ENCODE results near the gene CERT1.
"Not testable (repeated sequence)": the region's sequence is repeated elsewhere in the genome, so short reads cannot be mapped to it uniquely, and the experiment has no call there.

Gene CERT1

DNA sequence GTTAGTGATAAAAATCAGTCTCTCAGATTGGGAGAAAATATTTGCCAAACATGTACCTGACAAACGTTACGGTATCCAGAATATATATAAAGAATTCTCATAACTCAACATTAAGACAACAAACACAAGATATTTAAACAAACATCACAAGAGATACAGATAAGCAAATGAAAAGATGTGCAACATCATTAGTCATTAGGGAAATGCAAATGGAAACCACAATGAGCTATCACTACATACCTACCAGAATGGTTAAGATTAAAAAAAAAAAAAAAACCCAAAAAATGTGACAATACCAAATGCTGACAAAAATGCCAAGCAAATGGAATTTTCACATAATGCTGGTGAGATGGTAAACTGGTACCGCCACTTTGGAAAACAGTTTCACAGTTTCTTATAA lies 15.4 kb downstream of the CERT1 start:
- H3K4me3 Mint-ChIP-seq, result no peak overlapping the region
- H3K27me3 Mint-ChIP-seq, result no peaks in the 10 kb centered on the region
- peaks cover 31% of the 10 kb centered on the region for H3K4me1 Mint-ChIP-seq
- ATAC-seq (replicated peaks; ENCODE audit: extremely low read depth, poor library complexity, severe bottlenecking) (no peak), DNase-seq (ENCODE audit: low spot score in 2 of 2) (no peak)
- H3K36me3 Mint-ChIP-seq (ENCODE audit: insufficient read depth), result peaks cover 21% of the 10 kb centered on the region
- no peak overlapping the region for H3K27ac Mint-ChIP-seq (ENCODE audit: low read depth)
- H3K9me3 Mint-ChIP-seq, result no peaks in the 10 kb centered on the region

DNA sequence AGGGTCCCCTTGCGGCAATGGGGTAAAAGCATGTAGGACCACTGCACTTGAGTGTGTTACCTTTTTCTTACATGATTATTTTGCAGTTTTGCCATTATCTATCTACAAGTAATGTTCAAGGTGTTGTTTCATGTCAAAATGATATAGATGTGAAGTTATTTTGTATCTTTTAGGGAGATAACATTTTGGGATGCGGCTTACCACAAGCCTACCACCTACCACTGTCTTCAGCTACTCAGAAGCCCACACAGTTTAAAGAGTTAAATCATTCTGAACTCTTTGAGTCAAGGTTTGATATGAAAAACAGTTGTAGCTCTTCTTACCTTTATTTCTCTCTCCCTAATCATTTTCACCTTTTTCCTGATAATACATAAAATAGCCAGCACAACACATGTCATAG lies 19.8 kb downstream of the CERT1 start:
- peaks cover 11% of the 10 kb centered on the region for H3K9me3 Mint-ChIP-seq
- H3K27ac Mint-ChIP-seq (ENCODE audit: low read depth), result no peak overlapping the region
- no peaks in the 10 kb centered on the region for H3K27me3 Mint-ChIP-seq
- ATAC-seq (replicated peaks; ENCODE audit: extremely low read depth, poor library complexity, severe bottlenecking) (no peak), DNase-seq (ENCODE audit: low spot score in 2 of 2) (no peak)
- no peak overlapping the region for H3K4me3 Mint-ChIP-seq
- peaks cover 14% of the 10 kb centered on the region for H3K36me3 Mint-ChIP-seq (ENCODE audit: insufficient read depth)
- peaks cover 42% of the 10 kb centered on the region for H3K4me1 Mint-ChIP-seq

DNA sequence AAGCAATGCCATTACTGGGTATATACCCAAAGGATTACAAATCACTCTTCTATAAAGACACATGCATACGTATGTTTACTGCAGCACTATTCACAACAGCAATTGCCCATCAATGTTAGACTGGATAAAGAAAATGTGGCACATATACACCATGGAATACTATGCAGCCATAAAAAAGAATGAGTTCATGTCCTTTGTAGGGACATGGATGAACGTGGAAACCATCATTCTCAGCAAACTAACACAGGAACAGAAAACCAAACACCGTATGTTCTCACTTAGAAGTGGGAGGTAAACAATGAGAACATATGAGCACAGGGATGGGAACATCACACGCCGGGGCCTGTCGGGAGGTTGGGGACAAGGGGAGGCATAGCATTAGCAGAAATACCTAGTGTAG lies 21.6 kb downstream of the CERT1 start:
- H3K27ac Mint-ChIP-seq (ENCODE audit: low read depth); H3K4me3 Mint-ChIP-seq; H3K27me3 Mint-ChIP-seq; DNase-seq (ENCODE audit: low spot score in 2 of 2); ATAC-seq (replicated peaks; ENCODE audit: extremely low read depth, poor library complexity, severe bottlenecking): not testable (repeated sequence)
- peaks cover 60% of the 10 kb centered on the region for H3K4me1 Mint-ChIP-seq
- peaks cover 14% of the 10 kb centered on the region for H3K36me3 Mint-ChIP-seq (ENCODE audit: insufficient read depth)
- H3K9me3 Mint-ChIP-seq, result peaks cover 11% of the 10 kb centered on the region

DNA sequence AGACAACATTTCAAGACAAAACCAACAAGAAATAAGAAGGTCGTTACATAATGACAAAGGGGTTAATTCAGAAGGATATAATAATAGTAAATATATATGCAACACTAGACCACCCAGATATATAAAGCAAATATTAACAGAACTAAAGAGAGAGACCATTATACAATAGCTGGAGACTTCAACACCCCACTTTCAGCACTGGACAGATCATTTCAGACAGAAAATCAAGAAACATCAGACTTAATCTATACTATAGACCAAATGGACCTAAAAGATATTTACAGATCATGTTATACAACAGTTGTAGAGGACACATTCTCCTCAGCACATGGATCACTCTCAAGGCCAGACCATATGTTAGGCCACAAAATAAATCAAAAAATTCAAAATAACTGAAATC lies 26.8 kb downstream of the CERT1 start:
- H3K9me3 Mint-ChIP-seq, result peaks cover 22% of the 10 kb centered on the region
- H3K4me1 Mint-ChIP-seq, result peaks cover 76% of the 10 kb centered on the region
- peaks cover 6% of the 10 kb centered on the region for H3K36me3 Mint-ChIP-seq (ENCODE audit: insufficient read depth)
- H3K4me3 Mint-ChIP-seq, result no peak overlapping the region
- H3K27ac Mint-ChIP-seq (ENCODE audit: low read depth), result no peak overlapping the region
- H3K27me3 Mint-ChIP-seq, result no peaks in the 10 kb centered on the region
- no peak for ATAC-seq (replicated peaks; ENCODE audit: extremely low read depth, poor library complexity, severe bottlenecking)
- no peak for DNase-seq (ENCODE audit: low spot score in 2 of 2)

- Mint-ChIP-seq H3K36me3 (ENCODE audit: insufficient read depth) (peaks cover 6% of the 10 kb centered on the region), H3K4me3 (no peak overlapping the region), H3K27ac (ENCODE audit: low read depth) (no peak overlapping the region), H3K27me3 (no peaks in the 10 kb centered on the region), H3K4me1 (peaks cover 65% of the 10 kb centered on the region), H3K9me3 (peaks cover 17% of the 10 kb centered on the region)
- DNase-seq (ENCODE audit: low spot score in 2 of 2), result no peak
- ATAC-seq (replicated peaks; ENCODE audit: extremely low read depth, poor library complexity, severe bottlenecking), result no peak
Observed at GRCh38 chr5:75482482-75482881, 28.9 kb downstream of the CERT1 start.

GRCh38 chr5:75481024-75481423 lies 30.4 kb downstream of the CERT1 start:
- Mint-ChIP-seq H3K27ac (ENCODE audit: low read depth) (no peak overlapping the region), H3K9me3 (peaks cover 15% of the 10 kb centered on the region), H3K27me3 (no peaks in the 10 kb centered on the region), H3K4me3 (no peak overlapping the region), H3K36me3 (ENCODE audit: insufficient read depth) (peaks cover 6% of the 10 kb centered on the region), H3K4me1 (peaks cover 57% of the 10 kb centered on the region)
- DNase-seq (ENCODE audit: low spot score in 2 of 2) (no peak), ATAC-seq (replicated peaks; ENCODE audit: extremely low read depth, poor library complexity, severe bottlenecking) (no peak)

DNA sequence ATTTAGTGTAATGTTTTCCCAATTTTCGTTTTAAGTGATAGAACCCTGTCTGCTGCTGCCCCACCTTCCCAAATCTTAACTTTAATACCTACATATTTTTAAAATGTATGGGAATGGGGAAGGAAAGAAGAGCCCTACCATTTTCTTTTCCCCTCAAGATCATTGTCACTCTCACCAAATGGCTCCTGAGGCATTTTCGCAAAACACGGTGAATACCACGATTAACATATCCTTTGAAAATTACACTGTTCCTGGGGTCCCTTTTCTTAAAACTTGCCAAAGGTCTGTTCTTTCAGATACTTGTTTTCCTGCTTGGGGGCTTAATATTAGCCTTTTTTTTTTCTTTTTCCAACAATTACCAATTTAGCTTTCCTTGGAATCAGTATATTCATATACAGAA lies 36.1 kb downstream of the CERT1 start:
- peaks cover 2% of the 10 kb centered on the region for H3K36me3 Mint-ChIP-seq (ENCODE audit: insufficient read depth)
- DNase-seq (ENCODE audit: low spot score in 2 of 2), result no peak
- no peaks in the 10 kb centered on the region for H3K9me3 Mint-ChIP-seq
- no peak overlapping the region for H3K27ac Mint-ChIP-seq (ENCODE audit: low read depth)
- no peaks in the 10 kb centered on the region for H3K27me3 Mint-ChIP-seq
- peaks cover 40% of the 10 kb centered on the region for H3K4me1 Mint-ChIP-seq
- H3K4me3 Mint-ChIP-seq, result no peak overlapping the region
- no peak for ATAC-seq (replicated peaks; ENCODE audit: extremely low read depth, poor library complexity, severe bottlenecking)

GRCh38 chr5:75473463-75473862 lies 38.0 kb downstream of the CERT1 start:
- no peak overlapping the region for H3K27ac Mint-ChIP-seq (ENCODE audit: low read depth)
- ATAC-seq (replicated peaks; ENCODE audit: extremely low read depth, poor library complexity, severe bottlenecking) (no peak), DNase-seq (ENCODE audit: low spot score in 2 of 2) (no peak)
- peaks cover 8% of the 10 kb centered on the region for H3K9me3 Mint-ChIP-seq
- H3K36me3 Mint-ChIP-seq (ENCODE audit: insufficient read depth), result peaks cover 3% of the 10 kb centered on the region
- H3K4me3 Mint-ChIP-seq, result no peak overlapping the region
- peaks cover 37% of the 10 kb centered on the region for H3K4me1 Mint-ChIP-seq
- H3K27me3 Mint-ChIP-seq, result no peaks in the 10 kb centered on the region

- Mint-ChIP-seq H3K27me3 (no peaks in the 10 kb centered on the region), H3K27ac (ENCODE audit: low read depth) (no peak overlapping the region), H3K4me3 (no peak overlapping the region), H3K4me1 (peaks cover 34% of the 10 kb centered on the region), H3K36me3 (ENCODE audit: insufficient read depth) (peaks cover 3% of the 10 kb centered on the region), H3K9me3 (peaks cover 8% of the 10 kb centered on the region)
- ATAC-seq (replicated peaks; ENCODE audit: extremely low read depth, poor library complexity, severe bottlenecking) (no peak), DNase-seq (ENCODE audit: low spot score in 2 of 2) (no peak)
Observed at GRCh38 chr5:75472973-75473372, 38.5 kb downstream of the CERT1 start.

DNA sequence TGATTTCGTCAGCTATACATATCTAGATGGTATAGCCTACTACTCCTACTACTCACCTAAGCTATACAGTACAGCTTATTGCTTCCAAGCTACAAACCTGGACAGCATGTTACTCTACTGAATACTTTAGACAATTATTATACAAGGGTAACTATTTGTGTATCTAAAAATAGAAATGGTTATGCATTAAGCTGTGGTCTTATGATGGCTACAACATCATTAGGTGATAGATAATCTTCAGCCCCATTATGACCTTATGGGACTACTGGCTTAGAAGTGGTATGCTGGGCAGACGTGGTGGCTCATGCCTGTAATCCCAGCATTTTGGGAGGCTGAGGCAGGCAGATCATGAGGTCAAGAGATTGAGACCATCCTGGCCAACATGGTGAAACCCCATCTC lies 40.2 kb downstream of the CERT1 start:
- Mint-ChIP-seq H3K27ac (ENCODE audit: low read depth) (no peak overlapping the region), H3K9me3 (peaks cover 8% of the 10 kb centered on the region), H3K36me3 (ENCODE audit: insufficient read depth) (peaks cover 3% of the 10 kb centered on the region), H3K27me3 (no peaks in the 10 kb centered on the region), H3K4me1 (peaks cover 39% of the 10 kb centered on the region), H3K4me3 (no peak overlapping the region)
- DNase-seq (ENCODE audit: low spot score in 2 of 2), result no peak
- ATAC-seq (replicated peaks; ENCODE audit: extremely low read depth, poor library complexity, severe bottlenecking), result no peak

GRCh38 chr5:75469017-75469416 lies 42.4 kb downstream of the CERT1 start:
- DNase-seq (ENCODE audit: low spot score in 2 of 2) (no peak), ATAC-seq (replicated peaks; ENCODE audit: extremely low read depth, poor library complexity, severe bottlenecking) (no peak)
- peaks cover 8% of the 10 kb centered on the region for H3K9me3 Mint-ChIP-seq
- peaks cover 54% of the 10 kb centered on the region for H3K4me1 Mint-ChIP-seq
- peaks cover 3% of the 10 kb centered on the region for H3K36me3 Mint-ChIP-seq (ENCODE audit: insufficient read depth)
- no peak overlapping the region for H3K27ac Mint-ChIP-seq (ENCODE audit: low read depth)
- no peaks in the 10 kb centered on the region for H3K27me3 Mint-ChIP-seq
- H3K4me3 Mint-ChIP-seq, result no peak overlapping the region

DNA sequence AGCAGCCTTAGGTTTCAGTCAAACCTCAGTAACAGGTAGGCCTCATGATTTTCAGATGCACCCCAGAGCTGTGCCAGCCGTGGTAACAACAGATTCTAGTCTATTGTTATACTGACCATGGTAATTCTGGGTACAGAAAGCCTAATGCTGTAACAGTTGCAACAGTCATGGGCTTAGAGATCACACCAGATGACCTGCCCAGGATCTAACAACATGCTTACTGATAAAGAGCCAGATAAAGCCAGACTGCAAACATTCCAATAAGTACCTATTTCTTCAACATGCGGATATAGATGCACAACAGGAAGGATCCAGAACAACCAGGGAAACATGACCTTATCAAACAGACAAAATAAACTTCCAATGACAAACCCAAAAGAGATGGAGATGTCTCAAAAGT lies 42.8 kb downstream of the CERT1 start:
- ATAC-seq (replicated peaks; ENCODE audit: extremely low read depth, poor library complexity, severe bottlenecking) (no peak), DNase-seq (ENCODE audit: low spot score in 2 of 2) (no peak)
- peaks cover 3% of the 10 kb centered on the region for H3K36me3 Mint-ChIP-seq (ENCODE audit: insufficient read depth)
- H3K27me3 Mint-ChIP-seq, result no peaks in the 10 kb centered on the region
- H3K27ac Mint-ChIP-seq (ENCODE audit: low read depth), result no peak overlapping the region
- peaks cover 8% of the 10 kb centered on the region for H3K9me3 Mint-ChIP-seq
- H3K4me3 Mint-ChIP-seq, result no peak overlapping the region
- peaks cover 57% of the 10 kb centered on the region for H3K4me1 Mint-ChIP-seq

GRCh38 chr5:75466006-75466716 lies 45.3 kb downstream of the CERT1 start:
- Mint-ChIP-seq H3K4me3 (no peak overlapping the region), H3K27ac (ENCODE audit: low read depth) (no peak overlapping the region), H3K36me3 (ENCODE audit: insufficient read depth) (peaks cover 2% of the 10 kb centered on the region), H3K4me1 (peaks cover 61% of the 10 kb centered on the region), H3K27me3 (no peaks in the 10 kb centered on the region), H3K9me3 (peaks cover 12% of the 10 kb centered on the region)
- ATAC-seq (replicated peaks; ENCODE audit: extremely low read depth, poor library complexity, severe bottlenecking) (no peak), DNase-seq (ENCODE audit: low spot score in 2 of 2) (no peak)
